WTC11 (cell line): ENCODE results near the gene FTCD. TPM values are rescaled to one million over a fixed set of nuclear protein-coding genes. Genes with fewer than 3 reads are reported as not detected.

Experiments used
- ATAC-seq: fragments of 200-7000 bp; cut with Tn5 transposase; 2 replicates; pipeline ENCODE4 v1.10.0; 2021; ENCODE audit warnings: mild to moderate bottlenecking, moderate library complexity
- CTCF ChIA-PET: fragments of 300-600 bp; sonication (Branson Sonifier 250); formaldehyde crosslinking; loops from one replicate; lab custom pipeline; 2021; ENCODE audit warnings: antibody characterized with exemption; lab: Charles Lee
- POLR2A ChIA-PET: fragments of 350-600 bp; sonication (Branson Sonifier 250); formaldehyde crosslinking; loops from one replicate; lab custom pipeline; 2021; ENCODE audit warnings: antibody characterized with exemption; lab: Charles Lee
- DNase-seq: peaks from one replicate; pipeline ENCODE4 v3.0.0; 2021; ENCODE audit warnings: low spot score
- H3K27ac Mint-ChIP-seq: 2 replicates; pipeline ENCODE4 v1.8.0; 2021; ENCODE audit warnings: mixed read lengths
- H3K27me3 Mint-ChIP-seq: 2 replicates; pipeline ENCODE4 v1.8.0; 2021; ENCODE audit warnings: low read depth, mild to moderate bottlenecking, moderate library complexity, mixed read lengths
- H3K36me3 Mint-ChIP-seq: 2 replicates; pipeline ENCODE4 v1.8.0; 2021; ENCODE audit warnings: mixed read lengths
- H3K4me1 Mint-ChIP-seq: 2 replicates; pipeline ENCODE4 v1.8.0; 2022; ENCODE audit warnings: mixed read lengths
- H3K4me3 Mint-ChIP-seq: 2 replicates; pipeline ENCODE4 v1.8.0; 2021; ENCODE audit warnings: mild to moderate bottlenecking, moderate library complexity, mixed read lengths
- H3K9me3 Mint-ChIP-seq: 2 replicates; pipeline ENCODE4 v1.8.0; 2021; ENCODE audit warnings: mixed read lengths
- CREM ChIP-seq: sonication (generic); formaldehyde crosslinking; IDR thresholded peaks from 2 replicates; pipeline ENCODE4 v1.8.1; 2022; ENCODE audit warnings: mild to moderate bottlenecking, missing genetic modification reagents, moderate library complexity
- FOXK1 ChIP-seq: sonication (generic); formaldehyde crosslinking; IDR thresholded peaks from 2 replicates; pipeline ENCODE4 v1.8.0; 2022; ENCODE audit warnings: mild to moderate bottlenecking, moderate library complexity, missing genetic modification reagents
- FOXP1 ChIP-seq: sonication (generic); formaldehyde crosslinking; IDR thresholded peaks from 2 replicates; pipeline ENCODE4 v1.8.0; 2022; ENCODE audit warnings: missing genetic modification reagents, mild to moderate bottlenecking, moderate library complexity, borderline replicate concordance
- GRHL2 ChIP-seq: fragments of 250-450 bp; sonication (Bioruptor Pico); IDR thresholded peaks from 2 replicates; pipeline ENCODE4 v1.8.0; 2022; ENCODE audit warnings: mild to moderate bottlenecking, moderate library complexity; ENCODE audit not compliant: insufficient replicate concordance, severe bottlenecking
- NFE2L1 ChIP-seq: sonication (generic); formaldehyde crosslinking; IDR thresholded peaks from 2 replicates; pipeline ENCODE4 v1.8.1; 2023; ENCODE audit warnings: missing genetic modification reagents
- NR2C2 ChIP-seq: sonication (generic); formaldehyde crosslinking; IDR thresholded peaks from 2 replicates; pipeline ENCODE4 v1.8.0; 2022; ENCODE audit warnings: mild to moderate bottlenecking, missing genetic modification reagents
- RORB ChIP-seq: fragments of 250-450 bp; sonication (Bioruptor Pico); IDR thresholded peaks from 2 replicates; pipeline ENCODE4 v1.9.0; 2021; ENCODE audit warnings: mild to moderate bottlenecking
- total RNA-seq: library from RNA; stranded (reverse); gene quantifications from 3 replicates; pipeline ENCODE4 v1.2.3, GENCODE V29; 2021
- TF ChIP-seq, protein P1 (sequence below): fragments of 250-450 bp; sonication (Bioruptor Pico); IDR thresholded peaks from 2 replicates; pipeline ENCODE4 v1.9.0; 2021; ENCODE audit warnings: mild to moderate bottlenecking, borderline replicate concordance
- TF ChIP-seq, protein P2 (sequence below): sonication (generic); formaldehyde crosslinking; IDR thresholded peaks from 2 replicates; pipeline ENCODE4 v1.8.1; 2023; ENCODE audit warnings: mild to moderate bottlenecking, missing genetic modification reagents
- TF ChIP-seq, protein P3 (sequence below): sonication (generic); formaldehyde crosslinking; IDR thresholded peaks from 2 replicates; pipeline ENCODE4 v1.8.0; 2023; ENCODE audit warnings: missing genetic modification reagents, mild to moderate bottlenecking, borderline replicate concordance
- TF ChIP-seq, protein P4 (sequence below): fragments of 250-450 bp; sonication (Bioruptor Pico); IDR thresholded peaks from 2 replicates; pipeline ENCODE4 v1.8.0; 2021; ENCODE audit warnings: mild to moderate bottlenecking
- TF ChIP-seq, protein P5 (sequence below): sonication (generic); formaldehyde crosslinking; IDR thresholded peaks from 2 replicates; pipeline ENCODE4 v1.8.0; 2023; ENCODE audit warnings: missing genetic modification reagents
- TF ChIP-seq, protein P6 (sequence below): sonication (generic); formaldehyde crosslinking; IDR thresholded peaks from 2 replicates; pipeline ENCODE4 v1.8.1; 2022; ENCODE audit warnings: low read depth, missing genetic modification reagents, borderline replicate concordance

FTCD gene
- total RNA-seq, 1 experiment from 2014 or later: 6.1 TPM

DNA sequence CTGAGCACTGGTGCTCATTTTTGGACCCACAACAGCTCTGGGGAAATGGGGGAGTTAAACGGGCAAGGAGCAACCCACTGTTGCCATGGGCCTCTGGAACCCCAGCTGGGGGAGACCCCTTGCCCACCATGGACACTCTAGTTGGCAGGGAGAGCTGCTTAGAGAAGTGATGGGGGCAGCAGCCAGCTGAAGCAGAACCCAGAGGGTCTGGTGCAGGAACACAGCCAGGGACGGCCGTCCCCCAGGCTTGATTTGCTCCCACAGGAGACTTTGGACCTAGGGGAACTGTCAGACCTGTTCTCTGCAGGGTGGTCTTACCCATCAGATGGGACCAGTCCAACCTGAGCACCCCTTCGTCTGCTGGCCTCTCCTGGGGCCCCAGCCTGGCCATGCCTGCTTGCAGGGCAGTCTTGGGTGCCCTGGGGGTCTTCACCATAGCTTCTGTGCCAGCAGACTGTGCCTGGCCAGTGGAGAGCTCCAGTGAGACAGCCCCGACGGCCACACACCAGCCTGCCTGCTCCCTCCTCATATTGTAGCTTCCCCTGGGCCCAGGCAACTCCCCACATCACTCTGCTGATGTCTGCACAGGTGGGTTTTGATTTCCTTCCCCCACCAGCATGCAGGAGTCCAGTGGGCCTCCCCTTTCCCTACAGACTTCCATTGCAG lies 17.6 kb upstream of the FTCD start (continued):
- TF ChIP-seq, protein P1, sequence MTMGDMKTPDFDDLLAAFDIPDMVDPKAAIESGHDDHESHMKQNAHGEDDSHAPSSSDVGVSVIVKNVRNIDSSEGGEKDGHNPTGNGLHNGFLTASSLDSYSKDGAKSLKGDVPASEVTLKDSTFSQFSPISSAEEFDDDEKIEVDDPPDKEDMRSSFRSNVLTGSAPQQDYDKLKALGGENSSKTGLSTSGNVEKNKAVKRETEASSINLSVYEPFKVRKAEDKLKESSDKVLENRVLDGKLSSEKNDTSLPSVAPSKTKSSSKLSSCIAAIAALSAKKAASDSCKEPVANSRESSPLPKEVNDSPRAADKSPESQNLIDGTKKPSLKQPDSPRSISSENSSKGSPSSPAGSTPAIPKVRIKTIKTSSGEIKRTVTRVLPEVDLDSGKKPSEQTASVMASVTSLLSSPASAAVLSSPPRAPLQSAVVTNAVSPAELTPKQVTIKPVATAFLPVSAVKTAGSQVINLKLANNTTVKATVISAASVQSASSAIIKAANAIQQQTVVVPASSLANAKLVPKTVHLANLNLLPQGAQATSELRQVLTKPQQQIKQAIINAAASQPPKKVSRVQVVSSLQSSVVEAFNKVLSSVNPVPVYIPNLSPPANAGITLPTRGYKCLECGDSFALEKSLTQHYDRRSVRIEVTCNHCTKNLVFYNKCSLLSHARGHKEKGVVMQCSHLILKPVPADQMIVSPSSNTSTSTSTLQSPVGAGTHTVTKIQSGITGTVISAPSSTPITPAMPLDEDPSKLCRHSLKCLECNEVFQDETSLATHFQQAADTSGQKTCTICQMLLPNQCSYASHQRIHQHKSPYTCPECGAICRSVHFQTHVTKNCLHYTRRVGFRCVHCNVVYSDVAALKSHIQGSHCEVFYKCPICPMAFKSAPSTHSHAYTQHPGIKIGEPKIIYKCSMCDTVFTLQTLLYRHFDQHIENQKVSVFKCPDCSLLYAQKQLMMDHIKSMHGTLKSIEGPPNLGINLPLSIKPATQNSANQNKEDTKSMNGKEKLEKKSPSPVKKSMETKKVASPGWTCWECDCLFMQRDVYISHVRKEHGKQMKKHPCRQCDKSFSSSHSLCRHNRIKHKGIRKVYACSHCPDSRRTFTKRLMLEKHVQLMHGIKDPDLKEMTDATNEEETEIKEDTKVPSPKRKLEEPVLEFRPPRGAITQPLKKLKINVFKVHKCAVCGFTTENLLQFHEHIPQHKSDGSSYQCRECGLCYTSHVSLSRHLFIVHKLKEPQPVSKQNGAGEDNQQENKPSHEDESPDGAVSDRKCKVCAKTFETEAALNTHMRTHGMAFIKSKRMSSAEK (CRISPR knock-in tag): no peak
- TF ChIP-seq, protein P2, sequence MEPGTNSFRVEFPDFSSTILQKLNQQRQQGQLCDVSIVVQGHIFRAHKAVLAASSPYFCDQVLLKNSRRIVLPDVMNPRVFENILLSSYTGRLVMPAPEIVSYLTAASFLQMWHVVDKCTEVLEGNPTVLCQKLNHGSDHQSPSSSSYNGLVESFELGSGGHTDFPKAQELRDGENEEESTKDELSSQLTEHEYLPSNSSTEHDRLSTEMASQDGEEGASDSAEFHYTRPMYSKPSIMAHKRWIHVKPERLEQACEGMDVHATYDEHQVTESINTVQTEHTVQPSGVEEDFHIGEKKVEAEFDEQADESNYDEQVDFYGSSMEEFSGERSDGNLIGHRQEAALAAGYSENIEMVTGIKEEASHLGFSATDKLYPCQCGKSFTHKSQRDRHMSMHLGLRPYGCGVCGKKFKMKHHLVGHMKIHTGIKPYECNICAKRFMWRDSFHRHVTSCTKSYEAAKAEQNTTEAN (CRISPR knock-in tag): no peak
- TF ChIP-seq, protein P3, sequence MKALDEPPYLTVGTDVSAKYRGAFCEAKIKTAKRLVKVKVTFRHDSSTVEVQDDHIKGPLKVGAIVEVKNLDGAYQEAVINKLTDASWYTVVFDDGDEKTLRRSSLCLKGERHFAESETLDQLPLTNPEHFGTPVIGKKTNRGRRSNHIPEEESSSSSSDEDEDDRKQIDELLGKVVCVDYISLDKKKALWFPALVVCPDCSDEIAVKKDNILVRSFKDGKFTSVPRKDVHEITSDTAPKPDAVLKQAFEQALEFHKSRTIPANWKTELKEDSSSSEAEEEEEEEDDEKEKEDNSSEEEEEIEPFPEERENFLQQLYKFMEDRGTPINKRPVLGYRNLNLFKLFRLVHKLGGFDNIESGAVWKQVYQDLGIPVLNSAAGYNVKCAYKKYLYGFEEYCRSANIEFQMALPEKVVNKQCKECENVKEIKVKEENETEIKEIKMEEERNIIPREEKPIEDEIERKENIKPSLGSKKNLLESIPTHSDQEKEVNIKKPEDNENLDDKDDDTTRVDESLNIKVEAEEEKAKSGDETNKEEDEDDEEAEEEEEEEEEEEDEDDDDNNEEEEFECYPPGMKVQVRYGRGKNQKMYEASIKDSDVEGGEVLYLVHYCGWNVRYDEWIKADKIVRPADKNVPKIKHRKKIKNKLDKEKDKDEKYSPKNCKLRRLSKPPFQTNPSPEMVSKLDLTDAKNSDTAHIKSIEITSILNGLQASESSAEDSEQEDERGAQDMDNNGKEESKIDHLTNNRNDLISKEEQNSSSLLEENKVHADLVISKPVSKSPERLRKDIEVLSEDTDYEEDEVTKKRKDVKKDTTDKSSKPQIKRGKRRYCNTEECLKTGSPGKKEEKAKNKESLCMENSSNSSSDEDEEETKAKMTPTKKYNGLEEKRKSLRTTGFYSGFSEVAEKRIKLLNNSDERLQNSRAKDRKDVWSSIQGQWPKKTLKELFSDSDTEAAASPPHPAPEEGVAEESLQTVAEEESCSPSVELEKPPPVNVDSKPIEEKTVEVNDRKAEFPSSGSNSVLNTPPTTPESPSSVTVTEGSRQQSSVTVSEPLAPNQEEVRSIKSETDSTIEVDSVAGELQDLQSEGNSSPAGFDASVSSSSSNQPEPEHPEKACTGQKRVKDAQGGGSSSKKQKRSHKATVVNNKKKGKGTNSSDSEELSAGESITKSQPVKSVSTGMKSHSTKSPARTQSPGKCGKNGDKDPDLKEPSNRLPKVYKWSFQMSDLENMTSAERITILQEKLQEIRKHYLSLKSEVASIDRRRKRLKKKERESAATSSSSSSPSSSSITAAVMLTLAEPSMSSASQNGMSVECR (CRISPR knock-in tag): no peak
- TF ChIP-seq FOXK1 (CRISPR knock-in tag) (no peak), NR2C2 (no peak), CREM (CRISPR knock-in tag) (no peak)

DNA sequence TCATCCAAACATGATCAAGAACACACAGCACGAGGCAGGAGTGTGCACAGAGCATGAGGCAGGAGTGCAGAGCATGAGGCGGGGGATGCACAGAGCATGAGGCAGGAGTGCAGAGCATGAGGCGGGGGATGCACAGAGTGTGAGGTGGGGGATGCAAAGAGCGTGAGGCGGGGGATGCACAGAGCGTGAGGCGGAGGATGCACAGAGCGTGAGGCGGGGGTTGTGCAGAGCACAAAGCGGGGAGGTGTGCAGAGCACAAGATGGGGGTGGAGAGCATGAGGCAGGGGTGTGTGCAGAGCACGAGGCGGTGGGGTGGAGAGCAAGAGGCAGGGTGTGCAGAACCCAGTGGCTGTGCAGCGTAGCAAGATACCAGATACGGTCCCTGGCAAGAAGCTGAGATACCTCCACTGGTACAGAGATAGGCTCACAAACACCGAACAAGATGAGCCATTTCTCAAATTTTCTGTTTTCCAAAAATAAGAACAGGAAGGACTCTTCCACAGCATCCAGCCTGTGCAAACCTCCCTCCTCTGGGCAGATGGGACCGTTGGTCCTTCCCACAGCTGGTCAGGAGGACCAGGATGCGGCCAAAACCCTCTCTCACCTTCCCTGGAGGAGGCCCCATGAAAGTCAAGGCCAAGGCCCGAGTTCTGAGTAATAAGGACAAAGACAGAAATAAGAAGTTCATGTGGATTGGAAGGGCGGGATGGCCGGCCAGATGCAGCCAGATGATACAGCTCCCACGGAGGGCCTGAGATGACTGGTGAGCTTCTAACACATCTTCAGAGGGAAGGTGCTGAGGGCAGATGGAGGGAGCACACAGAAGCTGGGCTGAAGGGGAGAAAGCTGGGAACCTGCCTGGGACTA lies 16.9 kb upstream of the FTCD start:
- CTCF ChIA-PET: interaction anchor here (1.3 to 2.0 kb wide), 3 partner anchors 10 to 29 kb away, joined by 5 to 7 read pairs (median 6); no protein-coding TSS in a partner anchor
- no peak for ATAC-seq

More for the DNA sequence above, 16.9 kb upstream of the FTCD start:
- Mint-ChIP-seq H3K36me3 (peaks cover 27% of the 10 kb centered on the region), H3K4me3 (no peak overlapping the region), H3K4me1 (no peaks in the 10 kb centered on the region), H3K27ac (no peak overlapping the region), H3K9me3 (peaks cover 31% of the 10 kb centered on the region), H3K27me3 (no peaks in the 10 kb centered on the region; the same call in 1 of the 2 replicates)
- TF ChIP-seq NFE2L1 (CRISPR knock-in tag) (no peak), FOXP1 (CRISPR knock-in tag) (no peak), GRHL2 (no peak), RORB (CRISPR knock-in tag) (no peak)
- TF ChIP-seq, protein P4, sequence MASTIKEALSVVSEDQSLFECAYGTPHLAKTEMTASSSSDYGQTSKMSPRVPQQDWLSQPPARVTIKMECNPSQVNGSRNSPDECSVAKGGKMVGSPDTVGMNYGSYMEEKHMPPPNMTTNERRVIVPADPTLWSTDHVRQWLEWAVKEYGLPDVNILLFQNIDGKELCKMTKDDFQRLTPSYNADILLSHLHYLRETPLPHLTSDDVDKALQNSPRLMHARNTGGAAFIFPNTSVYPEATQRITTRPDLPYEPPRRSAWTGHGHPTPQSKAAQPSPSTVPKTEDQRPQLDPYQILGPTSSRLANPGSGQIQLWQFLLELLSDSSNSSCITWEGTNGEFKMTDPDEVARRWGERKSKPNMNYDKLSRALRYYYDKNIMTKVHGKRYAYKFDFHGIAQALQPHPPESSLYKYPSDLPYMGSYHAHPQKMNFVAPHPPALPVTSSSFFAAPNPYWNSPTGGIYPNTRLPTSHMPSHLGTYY (CRISPR knock-in tag): no peak
- TF ChIP-seq, protein P5, sequence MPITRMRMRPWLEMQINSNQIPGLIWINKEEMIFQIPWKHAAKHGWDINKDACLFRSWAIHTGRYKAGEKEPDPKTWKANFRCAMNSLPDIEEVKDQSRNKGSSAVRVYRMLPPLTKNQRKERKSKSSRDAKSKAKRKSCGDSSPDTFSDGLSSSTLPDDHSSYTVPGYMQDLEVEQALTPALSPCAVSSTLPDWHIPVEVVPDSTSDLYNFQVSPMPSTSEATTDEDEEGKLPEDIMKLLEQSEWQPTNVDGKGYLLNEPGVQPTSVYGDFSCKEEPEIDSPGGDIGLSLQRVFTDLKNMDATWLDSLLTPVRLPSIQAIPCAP (CRISPR knock-in tag): no peak
- TF ChIP-seq, protein P6, sequence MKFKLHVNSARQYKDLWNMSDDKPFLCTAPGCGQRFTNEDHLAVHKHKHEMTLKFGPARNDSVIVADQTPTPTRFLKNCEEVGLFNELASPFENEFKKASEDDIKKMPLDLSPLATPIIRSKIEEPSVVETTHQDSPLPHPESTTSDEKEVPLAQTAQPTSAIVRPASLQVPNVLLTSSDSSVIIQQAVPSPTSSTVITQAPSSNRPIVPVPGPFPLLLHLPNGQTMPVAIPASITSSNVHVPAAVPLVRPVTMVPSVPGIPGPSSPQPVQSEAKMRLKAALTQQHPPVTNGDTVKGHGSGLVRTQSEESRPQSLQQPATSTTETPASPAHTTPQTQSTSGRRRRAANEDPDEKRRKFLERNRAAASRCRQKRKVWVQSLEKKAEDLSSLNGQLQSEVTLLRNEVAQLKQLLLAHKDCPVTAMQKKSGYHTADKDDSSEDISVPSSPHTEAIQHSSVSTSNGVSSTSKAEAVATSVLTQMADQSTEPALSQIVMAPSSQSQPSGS (CRISPR knock-in tag): no peak
- POLR2A ChIA-PET: no interaction called here
- DNase-seq: no peak
